ENCODE measurements around the gene GPR39. TPM values are rescaled to one million over a fixed set of nuclear protein-coding genes. Genes with fewer than 3 reads are reported as not detected.
"Not testable (repeated sequence)": the region's sequence is repeated elsewhere in the genome, so short reads cannot be mapped to it uniquely, and the experiment has no call there.

Gene GPR39
- total RNA-seq, 4 donors from 2014 or later: 9.1 to 38.5 (median 25.9) TPM

GRCh38 chr2:132518302-132518701, 101.7 kb downstream of the GPR39 start:
- no peak overlapping the region for H3K27ac ChIP-seq
- DNase-seq: no peak
- no peaks in the 10 kb centered on the region for H3K27me3 ChIP-seq
- no peak overlapping the region for H3K4me3 ChIP-seq
- no peak for TF ChIP-seq CTCF (IDR thresholded peaks at IDR 0.05)
- no peak for TF ChIP-seq POLR2A (IDR thresholded peaks at IDR 0.05)
- no peaks in the 10 kb centered on the region for H3K36me3 ChIP-seq
- H3K4me1 ChIP-seq: no peaks in the 10 kb centered on the region
- H3K9me3 ChIP-seq: no peaks in the 10 kb centered on the region

GRCh38 chr2:132519566-132519965, 103.0 kb downstream of the GPR39 start:
- TF ChIP-seq POLR2A (IDR thresholded peaks at IDR 0.05) (no peak), CTCF (IDR thresholded peaks at IDR 0.05) (no peak)
- DNase-seq: no peak
- H3K4me3 ChIP-seq: no peak overlapping the region
- no peaks in the 10 kb centered on the region for H3K36me3 ChIP-seq
- H3K4me1 ChIP-seq: no peaks in the 10 kb centered on the region
- no peak overlapping the region for H3K27ac ChIP-seq
- no peaks in the 10 kb centered on the region for H3K9me3 ChIP-seq
- no peaks in the 10 kb centered on the region for H3K27me3 ChIP-seq

- no peak overlapping the region for H3K4me3 ChIP-seq
- TF ChIP-seq CTCF (IDR thresholded peaks at IDR 0.05): no peak
- no peak for TF ChIP-seq POLR2A (IDR thresholded peaks at IDR 0.05)
Observed at GRCh38 chr2:132521341-132521740, 104.7 kb downstream of the GPR39 start.

GRCh38 chr2:132522901-132523300, 106.3 kb downstream of the GPR39 start:
- TF ChIP-seq POLR2A (IDR thresholded peaks at IDR 0.05) (no peak), CTCF (IDR thresholded peaks at IDR 0.05) (no peak)
- H3K4me3 ChIP-seq: no peak overlapping the region
- DNase-seq: no peak
- H3K27ac ChIP-seq: no peak overlapping the region
- no peaks in the 10 kb centered on the region for H3K9me3 ChIP-seq
- H3K27me3 ChIP-seq: no peaks in the 10 kb centered on the region
- H3K36me3 ChIP-seq: no peaks in the 10 kb centered on the region
- H3K4me1 ChIP-seq: no peaks in the 10 kb centered on the region

More at GRCh38 chr2:132521341-132521740, 104.7 kb downstream of the GPR39 start:
- no peak for DNase-seq
- Histone ChIP-seq H3K4me1 (no peaks in the 10 kb centered on the region), H3K9me3 (no peaks in the 10 kb centered on the region), H3K36me3 (no peaks in the 10 kb centered on the region), H3K27ac (no peak overlapping the region), H3K27me3 (no peaks in the 10 kb centered on the region)

GRCh38 chr2:132537061-132537460, 120.5 kb downstream of the GPR39 start:
- not testable (repeated sequence) for H3K9me3 ChIP-seq, H3K27ac ChIP-seq, DNase-seq, H3K4me3 ChIP-seq, H3K27me3 ChIP-seq, H3K36me3 ChIP-seq, H3K4me1 ChIP-seq

GRCh38 chr2:132538331-132538855, 121.8 kb downstream of the GPR39 start:
- Histone ChIP-seq H3K36me3 (no peaks in the 10 kb centered on the region), H3K27me3 (no peaks in the 10 kb centered on the region), H3K4me1 (no peaks in the 10 kb centered on the region), H3K27ac (no peak overlapping the region), H3K9me3 (no peaks in the 10 kb centered on the region), H3K4me3 (no peak overlapping the region)
- no peak for DNase-seq
- TF ChIP-seq POLR2A (IDR thresholded peaks at IDR 0.05) (no peak), CTCF (IDR thresholded peaks at IDR 0.05) (no peak)

Measured in Peyer's patch (tissue), 4 donors.